ENCODE results near the gene DDAH1.

Gene DDAH1

DNA sequence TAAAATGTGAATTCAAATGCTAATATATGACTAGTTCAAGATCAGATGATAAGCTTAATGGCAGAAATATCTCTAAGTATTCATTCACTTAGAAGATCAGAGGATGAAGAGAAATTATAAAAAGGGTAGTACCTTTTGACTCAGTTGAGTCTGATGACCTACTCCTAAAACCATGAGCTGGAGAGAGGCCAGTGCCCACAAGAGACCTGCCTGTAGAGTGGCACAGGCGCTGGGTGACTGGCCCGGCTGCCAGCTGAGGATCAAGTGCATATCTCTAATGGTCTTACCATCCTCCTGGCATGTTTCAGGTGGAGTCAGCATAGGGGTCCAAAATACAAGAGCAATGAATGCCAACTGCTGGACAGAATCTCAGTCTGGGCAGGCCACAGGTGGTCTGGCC is 14.1 kb downstream of the DDAH1 start:
- WGBS (ENCODE audit: extremely low coverage, insufficient coverage, insufficient read length): no CpG with 5 or more reads among the region's 2 CpGs
- no peak overlapping the region for H3K4ac ChIP-seq (ENCODE audit: low read depth, low read length)
- H3K36me3 ChIP-seq (ENCODE audit: control insufficient read depth in 1 of 2, insufficient read depth in 2 of 2, low read length in 2 of 2): no peaks in the 10 kb centered on the region
- H3K4me1 ChIP-seq (ENCODE audit: control insufficient read depth in 1 of 2, insufficient read depth in 2 of 2, low read length in 2 of 2): peaks cover 3 to 7% of the 10 kb centered on the region in 2 experiments
- H3K79me2 ChIP-seq (ENCODE audit: control insufficient read depth, insufficient read depth, low read length, poor library complexity): no peaks in the 10 kb centered on the region
- H3K9me3 ChIP-seq (ENCODE audit: insufficient read depth, low read depth, low read length): no peaks in the 10 kb centered on the region
- H3K27ac ChIP-seq (ENCODE audit: low read depth, low read length): no peak overlapping the region
- no peak overlapping the region for H3K23ac ChIP-seq (ENCODE audit: low read length)
- no peak overlapping the region for H3K4me2 ChIP-seq (ENCODE audit: low read length)
- H4K8ac ChIP-seq (ENCODE audit: low read depth, low read length): no peak overlapping the region
- H2AFZ ChIP-seq (ENCODE audit: insufficient read depth, low read length, poor library complexity): no peak overlapping the region
- H4K91ac ChIP-seq (ENCODE audit: low read depth, low read length): no peak overlapping the region
- no peak overlapping the region for H2BK120ac ChIP-seq (ENCODE audit: insufficient read depth, low read length, poor library complexity)
- no peak for DNase-seq
- H4K12ac ChIP-seq (ENCODE audit: low read depth, low read length): no peak overlapping the region
- no peak overlapping the region for H2BK12ac ChIP-seq (ENCODE audit: low read length)
- H2AK5ac ChIP-seq (ENCODE audit: low read length): no peak overlapping the region
- H3K4me3 ChIP-seq (ENCODE audit: low read depth, low read length): no peak overlapping the region
- no peak overlapping the region for H3K18ac ChIP-seq (ENCODE audit: low read length)
- H3K14ac ChIP-seq (ENCODE audit: low read length): no peak overlapping the region
- H3K79me1 ChIP-seq (ENCODE audit: low read length): no peaks in the 10 kb centered on the region
- H3K27me3 ChIP-seq (ENCODE audit: insufficient read depth, low read length): no peaks in the 10 kb centered on the region
- no peak overlapping the region for H3K9ac ChIP-seq (ENCODE audit: low read length)
- no peak overlapping the region for H2BK5ac ChIP-seq (ENCODE audit: low read depth, low read length, poor library complexity)

DNA sequence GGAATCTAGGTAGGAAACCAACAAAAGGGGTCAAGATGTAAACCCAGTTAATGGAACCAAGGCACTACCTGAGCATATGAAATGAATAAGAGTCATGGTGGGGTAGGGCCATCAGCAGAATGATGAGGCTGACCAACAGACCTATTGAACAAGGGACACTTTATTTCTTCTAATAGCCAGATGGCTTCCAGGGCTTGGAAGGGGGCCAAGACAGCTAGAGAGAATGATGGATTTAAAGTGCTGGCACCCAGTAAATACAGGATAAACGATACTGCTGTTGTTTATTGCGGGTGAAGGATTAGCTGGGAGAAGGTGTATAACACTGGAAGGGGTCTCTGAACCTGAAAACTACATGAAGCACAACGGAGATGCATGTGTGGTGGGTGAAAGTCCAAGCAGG is 15.6 kb downstream of the DDAH1 start:
- H3K4ac ChIP-seq (ENCODE audit: low read depth, low read length): no peak overlapping the region
- H2BK120ac ChIP-seq (ENCODE audit: insufficient read depth, low read length, poor library complexity): no peak overlapping the region

DNA sequence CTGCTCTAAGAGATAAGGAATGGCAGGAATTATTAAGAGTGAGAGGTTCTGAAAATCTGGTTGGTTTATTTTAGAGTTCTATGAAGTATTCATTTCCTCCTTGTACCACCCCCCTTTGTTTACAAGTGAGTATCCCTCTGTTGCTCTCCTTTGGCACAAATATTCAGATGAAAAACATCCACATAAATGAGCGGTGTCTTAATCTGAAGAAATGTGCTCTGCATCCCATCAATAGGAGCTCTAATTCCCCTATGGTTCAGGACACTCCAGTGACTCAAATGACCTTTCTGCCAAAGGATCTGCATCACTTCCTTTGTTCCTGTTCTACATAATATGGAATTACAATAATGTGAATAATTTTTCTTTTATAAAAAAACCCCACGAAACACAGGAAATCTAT is 16.6 kb downstream of the DDAH1 start:
- Histone ChIP-seq H4K91ac (ENCODE audit: low read depth, low read length) (no peak overlapping the region), H3K18ac (ENCODE audit: low read length) (no peak overlapping the region), H3K4me2 (ENCODE audit: low read length) (no peak overlapping the region), H3K9ac (ENCODE audit: low read length) (no peak overlapping the region), H3K4me3 (ENCODE audit: low read depth, low read length) (no peak overlapping the region), H2BK120ac (ENCODE audit: insufficient read depth, low read length, poor library complexity) (no peak overlapping the region), H4K8ac (ENCODE audit: low read depth, low read length) (no peak overlapping the region), H2BK12ac (ENCODE audit: low read length) (no peak overlapping the region), H2AFZ (ENCODE audit: insufficient read depth, low read length, poor library complexity) (no peak overlapping the region), H3K9me3 (ENCODE audit: insufficient read depth, low read depth, low read length) (no peaks in the 10 kb centered on the region), H3K4ac (ENCODE audit: low read depth, low read length) (no peak overlapping the region), H3K4me1 (ENCODE audit: control insufficient read depth in 1 of 2, insufficient read depth in 2 of 2, low read length in 2 of 2) (peaks cover 3 to 7% of the 10 kb centered on the region in 2 experiments), H3K27me3 (ENCODE audit: insufficient read depth, low read length) (no peaks in the 10 kb centered on the region), H3K23ac (ENCODE audit: low read length) (no peak overlapping the region), H3K79me1 (ENCODE audit: low read length) (no peaks in the 10 kb centered on the region), H3K27ac (ENCODE audit: low read depth, low read length) (no peak overlapping the region), H3K14ac (ENCODE audit: low read length) (no peak overlapping the region), H3K79me2 (ENCODE audit: control insufficient read depth, insufficient read depth, low read length, poor library complexity) (no peaks in the 10 kb centered on the region), H4K12ac (ENCODE audit: low read depth, low read length) (no peak overlapping the region), H2BK5ac (ENCODE audit: low read depth, low read length, poor library complexity) (no peak overlapping the region), H2AK5ac (ENCODE audit: low read length) (no peak overlapping the region), H3K36me3 (ENCODE audit: control insufficient read depth in 1 of 2, insufficient read depth in 2 of 2, low read length in 2 of 2) (no peaks in the 10 kb centered on the region)
- no CpG with 5 or more reads among the region's 2 CpGs for WGBS (ENCODE audit: extremely low coverage, insufficient coverage, insufficient read length)
- DNase-seq: no peak

More for the DNA sequence above, 15.6 kb downstream of the DDAH1 start:
- Histone ChIP-seq H3K4me1 (ENCODE audit: control insufficient read depth in 1 of 2, insufficient read depth in 2 of 2, low read length in 2 of 2) (peaks cover 3 to 7% of the 10 kb centered on the region in 2 experiments), H4K8ac (ENCODE audit: low read depth, low read length) (no peak overlapping the region), H3K27ac (ENCODE audit: low read depth, low read length) (no peak overlapping the region), H3K9me3 (ENCODE audit: insufficient read depth, low read depth, low read length) (no peaks in the 10 kb centered on the region), H3K23ac (ENCODE audit: low read length) (no peak overlapping the region), H4K12ac (ENCODE audit: low read depth, low read length) (no peak overlapping the region), H3K36me3 (ENCODE audit: control insufficient read depth in 1 of 2, insufficient read depth in 2 of 2, low read length in 2 of 2) (no peaks in the 10 kb centered on the region), H2BK12ac (ENCODE audit: low read length) (no peak overlapping the region), H3K9ac (ENCODE audit: low read length) (no peak overlapping the region), H2BK5ac (ENCODE audit: low read depth, low read length, poor library complexity) (no peak overlapping the region), H3K14ac (ENCODE audit: low read length) (no peak overlapping the region), H4K91ac (ENCODE audit: low read depth, low read length) (no peak overlapping the region), H3K4me3 (ENCODE audit: low read depth, low read length) (no peak overlapping the region), H3K27me3 (ENCODE audit: insufficient read depth, low read length) (no peaks in the 10 kb centered on the region), H2AFZ (ENCODE audit: insufficient read depth, low read length, poor library complexity) (no peak overlapping the region), H3K18ac (ENCODE audit: low read length) (no peak overlapping the region), H3K4me2 (ENCODE audit: low read length) (no peak overlapping the region), H3K79me2 (ENCODE audit: control insufficient read depth, insufficient read depth, low read length, poor library complexity) (no peaks in the 10 kb centered on the region), H3K79me1 (ENCODE audit: low read length) (no peaks in the 10 kb centered on the region), H2AK5ac (ENCODE audit: low read length) (no peak overlapping the region)
- DNase-seq: no peak
- WGBS (ENCODE audit: extremely low coverage, insufficient coverage, insufficient read length): no CpG with 5 or more reads among the region's 3 CpGs

- Histone ChIP-seq H3K18ac (ENCODE audit: low read length) (no peak overlapping the region), H3K27ac (ENCODE audit: low read depth, low read length) (no peak overlapping the region), H3K4me2 (ENCODE audit: low read length) (no peak overlapping the region), H3K4me1 (ENCODE audit: control insufficient read depth in 1 of 2, insufficient read depth in 2 of 2, low read length in 2 of 2) (peaks cover 3 to 7% of the 10 kb centered on the region in 2 experiments), H3K14ac (ENCODE audit: low read length) (no peak overlapping the region), H2BK12ac (ENCODE audit: low read length) (no peak overlapping the region), H3K79me2 (ENCODE audit: control insufficient read depth, insufficient read depth, low read length, poor library complexity) (no peaks in the 10 kb centered on the region), H3K27me3 (ENCODE audit: insufficient read depth, low read length) (no peaks in the 10 kb centered on the region), H4K8ac (ENCODE audit: low read depth, low read length) (no peak overlapping the region), H2BK120ac (ENCODE audit: insufficient read depth, low read length, poor library complexity) (no peak overlapping the region), H3K9ac (ENCODE audit: low read length) (no peak overlapping the region), H3K4me3 (ENCODE audit: low read depth, low read length) (no peak overlapping the region), H4K12ac (ENCODE audit: low read depth, low read length) (no peak overlapping the region), H3K79me1 (ENCODE audit: low read length) (no peaks in the 10 kb centered on the region), H3K36me3 (ENCODE audit: control insufficient read depth in 1 of 2, insufficient read depth in 2 of 2, low read length in 2 of 2) (no peaks in the 10 kb centered on the region), H2AFZ (ENCODE audit: insufficient read depth, low read length, poor library complexity) (no peak overlapping the region), H3K9me3 (ENCODE audit: insufficient read depth, low read depth, low read length) (no peaks in the 10 kb centered on the region), H3K23ac (ENCODE audit: low read length) (no peak overlapping the region), H2AK5ac (ENCODE audit: low read length) (no peak overlapping the region), H4K91ac (ENCODE audit: low read depth, low read length) (no peak overlapping the region), H3K4ac (ENCODE audit: low read depth, low read length) (no peak overlapping the region), H2BK5ac (ENCODE audit: low read depth, low read length, poor library complexity) (no peak overlapping the region)
- DNase-seq: no peak
- no CpG with 5 or more reads among the region's 4 CpGs for WGBS (ENCODE audit: extremely low coverage, insufficient coverage, insufficient read length)
These were observed 17.7 kb downstream of the DDAH1 start for GRCh38 chr1:85447006-85447943.

All from trophoblast cell (in vitro differentiated cells and primary cell).